Mammary epithelial cell (primary cell): ENCODE measurements around the gene COL18A1.

ENCODE experiments used
- EZH2 ChIP-seq: IDR thresholded peaks from 2 replicates; pipeline ENCODE4 v1.6.1; 2012; ENCODE audit warnings: low read length, inconsistent platforms, borderline replicate concordance
- TF ChIP-seq, protein P1 (sequence below), 2 donors: IDR thresholded peaks in 1 of 2; conservative IDR thresholded peaks in 1 of 2; 2 replicates each; pipeline ENCODE4 v1.5.1; 2011 to 2012; ENCODE audit warnings: inconsistent platforms in 2 of 2, low read length in 2 of 2, mild to moderate bottlenecking in 2 of 2, control low read depth in 1 of 2, low read depth in 1 of 2; ENCODE audit not compliant: insufficient read depth in 1 of 2; ENCODE audit errors: extremely low read depth in 1 of 2

DNA sequence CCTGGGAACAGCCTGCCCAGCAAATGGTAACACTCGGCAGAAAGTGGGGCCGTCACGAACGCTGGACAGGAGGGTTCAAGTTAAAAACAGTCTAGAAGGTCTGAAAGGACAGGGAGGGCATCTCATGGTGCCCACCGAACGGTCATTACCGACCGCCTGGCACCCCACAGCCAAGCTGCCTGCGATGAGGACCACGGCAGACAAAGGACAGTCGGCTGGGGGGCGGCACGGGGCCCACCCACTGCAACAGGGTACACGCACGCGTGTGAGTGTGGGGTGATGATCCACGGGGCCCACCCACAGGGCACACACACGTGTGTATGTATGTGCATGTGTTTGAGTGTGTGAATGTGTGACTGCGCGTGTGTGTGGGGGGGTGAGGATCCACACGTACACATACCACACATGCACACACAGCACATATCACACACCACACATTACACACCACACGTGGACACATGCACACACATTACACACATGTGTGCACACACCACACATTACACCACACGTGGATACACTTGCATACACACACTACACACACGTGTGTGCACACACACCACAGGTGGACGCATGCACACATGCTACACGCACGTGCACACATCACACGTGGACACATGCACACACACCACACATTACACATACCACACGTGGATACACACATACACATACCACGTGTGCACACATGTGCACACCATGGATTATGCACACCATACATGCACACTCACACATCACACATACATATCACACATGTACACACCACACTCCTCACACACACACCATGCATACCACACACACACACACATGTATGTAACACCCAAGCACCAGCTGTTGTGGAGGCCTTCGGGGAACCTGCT lies 74.1 kb downstream of the COL18A1 start:
- TF ChIP-seq, protein P1, sequence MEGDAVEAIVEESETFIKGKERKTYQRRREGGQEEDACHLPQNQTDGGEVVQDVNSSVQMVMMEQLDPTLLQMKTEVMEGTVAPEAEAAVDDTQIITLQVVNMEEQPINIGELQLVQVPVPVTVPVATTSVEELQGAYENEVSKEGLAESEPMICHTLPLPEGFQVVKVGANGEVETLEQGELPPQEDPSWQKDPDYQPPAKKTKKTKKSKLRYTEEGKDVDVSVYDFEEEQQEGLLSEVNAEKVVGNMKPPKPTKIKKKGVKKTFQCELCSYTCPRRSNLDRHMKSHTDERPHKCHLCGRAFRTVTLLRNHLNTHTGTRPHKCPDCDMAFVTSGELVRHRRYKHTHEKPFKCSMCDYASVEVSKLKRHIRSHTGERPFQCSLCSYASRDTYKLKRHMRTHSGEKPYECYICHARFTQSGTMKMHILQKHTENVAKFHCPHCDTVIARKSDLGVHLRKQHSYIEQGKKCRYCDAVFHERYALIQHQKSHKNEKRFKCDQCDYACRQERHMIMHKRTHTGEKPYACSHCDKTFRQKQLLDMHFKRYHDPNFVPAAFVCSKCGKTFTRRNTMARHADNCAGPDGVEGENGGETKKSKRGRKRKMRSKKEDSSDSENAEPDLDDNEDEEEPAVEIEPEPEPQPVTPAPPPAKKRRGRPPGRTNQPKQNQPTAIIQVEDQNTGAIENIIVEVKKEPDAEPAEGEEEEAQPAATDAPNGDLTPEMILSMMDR (conservative IDR thresholded peaks at IDR 0.05 in 1 of 2, IDR thresholded peaks at IDR 0.05 in 1 of 2; ENCODE audit: extremely low read depth in 1 of 2, insufficient read depth in 1 of 2, low read depth in 1 of 2, low read length in 2 of 2): no peak
- no peak for TF ChIP-seq EZH2
